Endothelial cell of umbilical vein (primary cell): ENCODE results near the gene GHRH. TPM values are rescaled to one million over a fixed set of nuclear protein-coding genes. Genes with fewer than 3 reads are reported as not detected.

Source experiments
- BruUV-seq: library from RNA; stranded (reverse); fragments of 400-500 nt; replicated peaks from 2 replicates; lab custom pipeline; 2021; lab: Mats Ljungman, UMichigan
- CTCF ChIA-PET: fragments of 300-600, 350-600 bp; sonication (Branson Sonifier 250); formaldehyde crosslinking; loops from one replicate; lab custom pipeline; 2021; ENCODE audit warnings: antibody characterized with exemption, inconsistent platforms; lab: Charles Lee
- POLR2A ChIA-PET: fragments of 300-600, 350-600 bp; sonication (Branson Sonifier 250); formaldehyde crosslinking; loops from one replicate; lab custom pipeline; 2021; ENCODE audit warnings: antibody characterized with exemption, inconsistent platforms; lab: Charles Lee
- DNase-seq: peaks from one replicate; pipeline ENCODE4 v3.0.0-alpha.2; 2011; ENCODE audit warnings: low read depth, low spot score
- FAIRE-seq: peaks from 2 replicates; lab custom pipeline; 2011; peaks lifted over from hg19 to GRCh38; lab: Jason Lieb, UNC
- H2AFZ ChIP-seq: 2 replicates; pipeline ENCODE4 v1.6.0; 2012; ENCODE audit warnings: low read depth, low read length, control low read depth, inconsistent platforms
- H3K27ac ChIP-seq: 2 replicates; pipeline ENCODE4 v1.5.1; 2011; ENCODE audit warnings: low read depth, mild to moderate bottlenecking, control low read depth, low read length, moderate library complexity; ENCODE audit not compliant: insufficient read depth
- H3K27me3 ChIP-seq, 2 experiments: 2 replicates each; pipeline versions ENCODE4 v1.6.0 to v1.6.1; 2011; ENCODE audit warnings: low read length in 2 of 2, mixed read lengths in 1 of 2; ENCODE audit not compliant: control insufficient read depth in 2 of 2, insufficient read depth in 2 of 2
- H3K36me3 ChIP-seq, 2 experiments: 2 replicates in 1 of 2; 3 replicates in 1 of 2; pipeline ENCODE4 v1.5.1; 2011; ENCODE audit warnings: low read length in 2 of 2, mild to moderate bottlenecking in 1 of 2, moderate library complexity in 1 of 2; ENCODE audit not compliant: control insufficient read depth in 2 of 2, insufficient read depth in 2 of 2; ENCODE audit errors: extremely low read depth in 1 of 2
- H3K4me1 ChIP-seq: 3 replicates; pipeline ENCODE4 v1.5.1; 2011; ENCODE audit warnings: mild to moderate bottlenecking, low read length; ENCODE audit not compliant: control insufficient read depth, insufficient read depth; ENCODE audit errors: extremely low read depth
- H3K4me2 ChIP-seq: 2 replicates; pipeline ENCODE4 v1.6.1; 2011; ENCODE audit warnings: low read length, control low read depth, mixed read lengths; ENCODE audit not compliant: insufficient read depth
- H3K4me3 ChIP-seq, 3 experiments: fragments of 200-600 bp in 1 of 3; sonication (generic), shearing (Covaris generic) in 1 of 3; replicated peaks in 1 of 3; 2 replicates each; pipeline ENCODE4 v1.5.1; 2011 to 2016; ENCODE audit warnings: control low read depth in 3 of 3, low read length in 3 of 3, mild to moderate bottlenecking in 2 of 3, inconsistent platforms in 1 of 3, low read depth in 1 of 3, moderate library complexity in 1 of 3; ENCODE audit not compliant: insufficient read depth in 1 of 3
- H3K79me2 ChIP-seq: 2 replicates; pipeline ENCODE4 v1.6.0; 2012; ENCODE audit warnings: low read length, inconsistent platforms; ENCODE audit not compliant: control insufficient read depth, insufficient read depth
- H3K9ac ChIP-seq: replicated peaks from 2 replicates; pipeline ENCODE3; 2011; ENCODE audit warnings: low read length, control low read depth; ENCODE audit not compliant: insufficient read depth; ENCODE audit errors: extremely low read depth
- H3K9me1 ChIP-seq: replicated peaks from 3 replicates; pipeline ENCODE4 v1.6.0; 2011; ENCODE audit warnings: mild to moderate bottlenecking, low read length; ENCODE audit not compliant: control insufficient read depth, insufficient read depth; ENCODE audit errors: extremely low read depth
- H3K9me3 ChIP-seq: replicated peaks from 2 replicates; pipeline ENCODE4 v1.5.1; 2012; ENCODE audit warnings: low read length, inconsistent platforms; ENCODE audit not compliant: control insufficient read depth, insufficient read depth
- H4K20me1 ChIP-seq: replicated peaks from 2 replicates; pipeline ENCODE3; 2011; ENCODE audit warnings: mild to moderate bottlenecking, low read length; ENCODE audit not compliant: control insufficient read depth, insufficient read depth; ENCODE audit errors: extremely low read depth
- CTCF ChIP-seq, 2 donors: IDR thresholded peaks; 1 replicate in 1 of 2; 2 replicates in 1 of 2; pipeline ENCODE4 v1.5.1; 2011; ENCODE audit warnings: low read length in 2 of 2, mild to moderate bottlenecking in 2 of 2, moderate library complexity in 2 of 2, control low read depth in 1 of 2, inconsistent platforms in 1 of 2, low read depth in 1 of 2; ENCODE audit not compliant: insufficient read depth in 1 of 2; ENCODE audit errors: extremely low read depth in 1 of 2
- EZH2 ChIP-seq: IDR thresholded peaks from 2 replicates; pipeline ENCODE4 v1.6.1; 2012; ENCODE audit warnings: borderline replicate concordance, low read depth, mild to moderate bottlenecking, moderate library complexity, low read length, inconsistent platforms; ENCODE audit not compliant: severe bottlenecking
- FOS ChIP-seq: IDR thresholded peaks from 2 replicates; pipeline ENCODE4 v1.6.1; 2011; ENCODE audit warnings: mild to moderate bottlenecking, low read length, moderate library complexity, borderline replicate concordance; ENCODE audit not compliant: insufficient read depth
- GATA2 ChIP-seq: IDR thresholded peaks from 2 replicates; pipeline ENCODE4 v1.7.0; 2011; ENCODE audit warnings: low read depth, mild to moderate bottlenecking, moderate library complexity, mixed read lengths, low read length; ENCODE audit not compliant: insufficient read length, insufficient read depth
- JUN ChIP-seq: IDR thresholded peaks from 2 replicates; pipeline ENCODE4 v1.6.1; 2011; ENCODE audit warnings: borderline replicate concordance, low read depth; ENCODE audit not compliant: insufficient read length, insufficient read depth
- MAX ChIP-seq: IDR thresholded peaks from 2 replicates; pipeline ENCODE4 v1.6.1; 2011; ENCODE audit not compliant: insufficient read depth, insufficient read length
- MYC ChIP-seq: IDR thresholded peaks from one replicate; pipeline ENCODE4 v1.6.1; 2011; ENCODE audit warnings: mild to moderate bottlenecking, low read depth, low read length
- POLR2A ChIP-seq: IDR thresholded peaks from 2 replicates; pipeline ENCODE4 v1.6.1; 2012; ENCODE audit warnings: low read depth, mild to moderate bottlenecking, control low read depth, low read length
- POLR2AphosphoS5 ChIP-seq: IDR thresholded peaks from 2 replicates; pipeline ENCODE4 v1.6.1; 2012; ENCODE audit warnings: low read depth, mild to moderate bottlenecking, control low read depth, low read length, moderate library complexity; ENCODE audit not compliant: insufficient read depth
- dilution Hi-C: fragments of 300-500 bp; cut with MboI; formaldehyde crosslinking; loops from one replicate; pipeline ENCODE4 v1.15.0; 2019; ENCODE audit warnings: low sequenced_read_pairs; ENCODE audit not compliant: extremely low pct_ligation_motif_present
- intact Hi-C: fragments of 100-400 bp; cut with micrococcal nuclease; formaldehyde crosslinking; loops from one replicate; pipeline ENCODE4 v1.10.0; 2022
- polyA plus RNA-seq, 4 experiments: library from polyadenylated mRNA; depleted of rRNA in 3 of 4; stranded (reverse) in 3 of 4; unstranded in 1 of 4; fragments of >200 nt; gene quantifications; 2 replicates each; pipeline versions ENCODE4 v1.2.1 to v1.2.3, GENCODE V29; 2011 to 2012; ENCODE audit warnings: missing spikeins in 1 of 4
- total RNA-seq: library from RNA; stranded (reverse); gene quantifications from 2 replicates; pipeline ENCODE4 v1.2.3, GENCODE V29; 2021

The GHRH gene
- total and polyA plus RNA-seq, 2 donors (not counting 3 experiments of a cell fraction or from before 2014, with no cell fraction given), result not detected

- peaks cover 32% of the 10 kb centered on the region for H3K79me2 ChIP-seq
- ChIA-PET POLR2A (no interaction called here), CTCF (interaction anchor here (1.7 kb wide), 1 partner anchor 19 kb away, joined by 7 read pairs; no protein-coding TSS in a partner anchor)
- no peaks in the 10 kb centered on the region for H3K36me3 ChIP-seq
- peaks cover 0 to 4% of the 10 kb centered on the region in 2 experiments for H3K27me3 ChIP-seq
- TF ChIP-seq EZH2 (no peak), JUN (no peak), FOS (no peak), MAX (no peak), POLR2AphosphoS5 (no peak), GATA2 (no peak), POLR2A (no peak), MYC (no peak), CTCF (IDR thresholded peaks at IDR 0.05; ENCODE audit: extremely low read depth in 1 of 2, insufficient read depth in 1 of 2, low read depth in 1 of 2, low read length in 2 of 2) (no peak)
- H4K20me1 ChIP-seq, result no peaks in the 10 kb centered on the region
- no peak for FAIRE-seq
- DNase-seq, result no peak
- peak overlapping the region; percentile 45 for H2AFZ ChIP-seq
- peak overlapping the region; percentile 74 for H3K4me2 ChIP-seq
- dilution Hi-C loops (no loop called here), intact Hi-C loops (no loop called here)
- no peaks in the 10 kb centered on the region for H3K9me1 ChIP-seq
- peak overlapping the region; percentile 41 to 83 (median 72) for H3K4me3 ChIP-seq
- peak overlapping the region; percentile 82 for H3K9ac ChIP-seq
- H3K27ac ChIP-seq, result peak overlapping the region; percentile 73
- peaks cover 12% of the 10 kb centered on the region for H3K4me1 ChIP-seq
- H3K9me3 ChIP-seq, result no peaks in the 10 kb centered on the region
- no TSS peak for BruUV-seq
Observed at GRCh38 chr20:37290158-37290810, 28.7 kb upstream of the GHRH start.
